Vagina (tissue), 2 donors: ENCODE results near the gene EPHB6. TPM values are rescaled to one million over a fixed set of nuclear protein-coding genes. Genes with fewer than 3 reads are reported as not detected.

Experiments used
- DNase-seq, 2 donors: peaks; one replicate each; pipeline ENCODE4 v3.0.0-alpha.2; 2017; ENCODE audit errors: extremely low spot score in 2 of 2
- H3K27ac ChIP-seq: fragments of 200-600 bp; sonication (generic); one replicate; pipeline ENCODE4 v1.5.1; 2019
- H3K27me3 ChIP-seq: fragments of 200-600 bp; sonication (generic); one replicate; pipeline ENCODE4 v1.5.1; 2019
- H3K36me3 ChIP-seq, 2 donors: fragments of 200-600 bp; sonication (generic); one replicate each; pipeline ENCODE4 v1.5.1; 2017 to 2019
- H3K4me1 ChIP-seq: fragments of 200-600 bp; sonication (generic); one replicate; pipeline ENCODE4 v1.5.1; 2019
- H3K4me3 ChIP-seq, 2 donors: fragments of 200-600 bp; sonication (generic); 1 replicate in 1 of 2; 2 replicates in 1 of 2; pipeline ENCODE4 v1.5.1; 2016 to 2019
- H3K9me3 ChIP-seq: fragments of 200-600 bp; sonication (generic); one replicate; pipeline ENCODE4 v1.5.1; 2019
- CTCF ChIP-seq, 3 experiments: fragments of 450-650 bp in 2 of 3; fragments of 200-600 bp in 1 of 3; sonication (generic) in 1 of 3; IDR thresholded peaks; one replicate each; pipeline ENCODE4 v1.5.1; 2017 to 2019; ENCODE audit warnings: antibody characterized with exemption in 3 of 3, mild to moderate bottlenecking in 2 of 3, moderate library complexity in 2 of 3
- POLR2A ChIP-seq, 2 donors: fragments of 450-650 bp; IDR thresholded peaks; one replicate each; pipeline ENCODE4 v1.6.1; 2017; ENCODE audit warnings: antibody characterized with exemption in 2 of 2, mild to moderate bottlenecking in 2 of 2, moderate library complexity in 2 of 2
- POLR2AphosphoS5 ChIP-seq, 2 donors: sonication (generic); formaldehyde crosslinking; IDR thresholded peaks; one replicate each; pipeline ENCODE4 v1.9.0; 2017; ENCODE audit warnings: antibody characterized with exemption in 2 of 2, mild to moderate bottlenecking in 2 of 2, low read depth in 1 of 2; ENCODE audit not compliant: insufficient read depth in 1 of 2
- intact Hi-C: fragments of 100-400 bp; cut with DNase I; formaldehyde crosslinking; loops from one replicate; pipeline ENCODE4 v1.15.1; 2023
- total RNA-seq: library from RNA; depleted of rRNA; stranded (reverse); fragments of >200 nt; gene quantifications from one replicate; pipeline ENCODE4 v1.2.3, GENCODE V29; 2016

The EPHB6 gene
- total RNA-seq, 1 donor from 2014 or later, result 68.3 TPM

- H3K27me3 ChIP-seq, result no peaks in the 10 kb centered on the region
- H3K9me3 ChIP-seq, result no peaks in the 10 kb centered on the region
- peaks cover 0 to 38% of the 10 kb centered on the region in 2 donors for H3K36me3 ChIP-seq
- no peak overlapping the region for H3K27ac ChIP-seq
- no peaks in the 10 kb centered on the region for H3K4me1 ChIP-seq
- TF ChIP-seq CTCF (IDR thresholded peaks at IDR 0.05), result no peak
- TF ChIP-seq POLR2AphosphoS5 (IDR thresholded peaks at IDR 0.05; ENCODE audit: insufficient read depth in 1 of 2, low read depth in 1 of 2), result no peak
- no peak for TF ChIP-seq POLR2A (IDR thresholded peaks at IDR 0.05)
- peak in 1 of 2 donors; percentile 74 for DNase-seq
- intact Hi-C loops, result no loop called here
- no peak overlapping the region for H3K4me3 ChIP-seq
Measured at GRCh38 chr7:142872106-142872675, 17.3 kb downstream of the EPHB6 start.

GRCh38 chr7:142873281-142873784 is 18.5 kb downstream of the EPHB6 start:
- Histone ChIP-seq H3K4me1 (no peaks in the 10 kb centered on the region), H3K36me3 (peaks cover 0 to 29% of the 10 kb centered on the region in 2 donors)
- intact Hi-C loops, result no loop called here

GRCh38 chr7:142873871-142874270 is 19.0 kb downstream of the EPHB6 start:
- intact Hi-C loops, result no loop called here
- Histone ChIP-seq H3K4me3 (no peak overlapping the region), H3K9me3 (no peaks in the 10 kb centered on the region), H3K36me3 (peaks cover 0 to 23% of the 10 kb centered on the region in 2 donors), H3K27me3 (no peaks in the 10 kb centered on the region), H3K27ac (no peak overlapping the region), H3K4me1 (no peaks in the 10 kb centered on the region)
- no peak for TF ChIP-seq CTCF (IDR thresholded peaks at IDR 0.05)
- TF ChIP-seq POLR2A (IDR thresholded peaks at IDR 0.05), result no peak
- TF ChIP-seq POLR2AphosphoS5 (IDR thresholded peaks at IDR 0.05; ENCODE audit: insufficient read depth in 1 of 2, low read depth in 1 of 2), result no peak
- no peak for DNase-seq

More at GRCh38 chr7:142873281-142873784, 18.5 kb downstream of the EPHB6 start:
- H3K9me3 ChIP-seq, result no peaks in the 10 kb centered on the region
- no peaks in the 10 kb centered on the region for H3K27me3 ChIP-seq
- no peak overlapping the region for H3K4me3 ChIP-seq
- TF ChIP-seq POLR2A (IDR thresholded peaks at IDR 0.05) (no peak), POLR2AphosphoS5 (IDR thresholded peaks at IDR 0.05; ENCODE audit: insufficient read depth in 1 of 2, low read depth in 1 of 2) (peak in 1 of 2 donors; percentile 22)
- no peak overlapping the region for H3K27ac ChIP-seq
- DNase-seq, result no peak

- intact Hi-C loops, result no loop called here
- DNase-seq, result no peak
Measured at GRCh38 chr7:142874409-142874808, 19.5 kb downstream of the EPHB6 start.

DNA sequence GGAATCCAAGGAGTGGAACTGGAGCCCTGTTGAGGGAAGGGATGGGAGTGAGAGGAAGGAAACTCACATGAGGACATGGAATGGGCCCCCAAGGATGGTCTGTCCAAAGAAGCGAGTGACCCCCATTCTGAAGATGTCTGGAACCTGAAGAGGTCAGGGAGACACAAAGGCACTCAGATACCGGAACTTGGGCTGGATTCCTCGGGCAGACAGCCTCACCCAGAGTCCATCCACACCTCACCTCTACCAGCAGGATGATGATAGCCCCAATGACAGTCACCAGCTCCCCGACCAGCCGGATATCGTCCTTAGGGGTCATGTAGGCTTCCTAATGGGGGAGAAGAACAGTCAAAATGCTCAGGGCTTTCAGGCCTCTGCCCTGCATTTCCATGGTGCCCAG is 20.0 kb downstream of the EPHB6 start:
- intact Hi-C loops, result no loop called here
- TF ChIP-seq CTCF (IDR thresholded peaks at IDR 0.05), result no peak
- no peak for TF ChIP-seq POLR2AphosphoS5 (IDR thresholded peaks at IDR 0.05; ENCODE audit: insufficient read depth in 1 of 2, low read depth in 1 of 2)
- no peak for TF ChIP-seq POLR2A (IDR thresholded peaks at IDR 0.05)
- no peak for DNase-seq
- Histone ChIP-seq H3K27me3 (no peaks in the 10 kb centered on the region), H3K36me3 (peaks cover 0 to 16% of the 10 kb centered on the region in 2 donors), H3K4me1 (no peaks in the 10 kb centered on the region), H3K4me3 (no peak overlapping the region), H3K9me3 (no peaks in the 10 kb centered on the region), H3K27ac (no peak overlapping the region)

More at GRCh38 chr7:142874409-142874808, 19.5 kb downstream of the EPHB6 start:
- no peak overlapping the region for H3K27ac ChIP-seq
- TF ChIP-seq POLR2A (IDR thresholded peaks at IDR 0.05) (no peak), CTCF (IDR thresholded peaks at IDR 0.05) (no peak), POLR2AphosphoS5 (IDR thresholded peaks at IDR 0.05; ENCODE audit: insufficient read depth in 1 of 2, low read depth in 1 of 2) (no peak)
- no peaks in the 10 kb centered on the region for H3K9me3 ChIP-seq
- H3K4me3 ChIP-seq, result no peak overlapping the region
- H3K4me1 ChIP-seq, result no peaks in the 10 kb centered on the region
- peaks cover 0 to 19% of the 10 kb centered on the region in 2 donors for H3K36me3 ChIP-seq
- no peaks in the 10 kb centered on the region for H3K27me3 ChIP-seq
